Upper lobe of left lung (tissue), 6 donors: ENCODE measurements around the gene IQCH. TPM values are rescaled to one million over a fixed set of nuclear protein-coding genes. Genes with fewer than 3 reads are reported as not detected.

Experiments used
- ATAC-seq, 2 donors: fragments of 200-7000 bp; cut with Tn5 transposase; one replicate each; pipeline ENCODE4 v1.9.1; 2022; ENCODE audit warnings: mild to moderate bottlenecking in 2 of 2, moderate library complexity in 2 of 2; ENCODE audit not compliant: low FRiP score in 2 of 2
- DNase-seq, 2 donors: peaks; one replicate each; pipeline ENCODE4 v3.0.0-alpha.2; 2019 to 2020
- H3K27ac ChIP-seq, 4 donors: fragments of 200-600 bp; sonication (generic); one replicate each; pipeline ENCODE4 v1.5.1; 2016 to 2019
- H3K27me3 ChIP-seq, 4 donors: fragments of 200-600 bp; sonication (generic); one replicate each; pipeline ENCODE4 v1.5.1; 2017 to 2019
- H3K36me3 ChIP-seq, 4 donors: fragments of 200-600 bp; sonication (generic); one replicate each; pipeline ENCODE4 v1.5.1; 2016 to 2019
- H3K4me1 ChIP-seq, 4 donors: fragments of 200-600 bp; sonication (generic); one replicate each; pipeline ENCODE4 v1.5.1; 2018 to 2019
- H3K4me3 ChIP-seq, 4 donors: fragments of 200-600 bp; sonication (generic); one replicate each; pipeline ENCODE4 v1.5.1; 2017 to 2019; ENCODE audit warnings: mild to moderate bottlenecking in 2 of 4, moderate library complexity in 1 of 4
- H3K9me3 ChIP-seq, 4 donors: fragments of 200-600 bp; sonication (generic); one replicate each; pipeline ENCODE4 v1.5.1; 2018 to 2019
- EP300 ChIP-seq, 4 donors: sonication (generic); formaldehyde crosslinking; IDR thresholded peaks; one replicate each; pipeline ENCODE4 v1.5.1; 2017; ENCODE audit warnings: antibody characterized with exemption in 4 of 4, control low read depth in 2 of 4
- POLR2A ChIP-seq, 4 donors: fragments of 450-650 bp; IDR thresholded peaks; one replicate each; pipeline ENCODE4 v1.5.1; 2016 to 2017; ENCODE audit warnings: antibody characterized with exemption in 4 of 4, mild to moderate bottlenecking in 2 of 4
- POLR2AphosphoS5 ChIP-seq, 2 donors: sonication (generic); formaldehyde crosslinking; IDR thresholded peaks; one replicate each; pipeline ENCODE4 v1.5.1; 2017; ENCODE audit warnings: antibody characterized with exemption in 2 of 2
- WGBS, 2 donors: methylation state at CpG; one replicate each; pipeline ENCODE4 v1.1.5; 2017 to 2018; 5-methylcytosine and 5-hydroxymethylcytosine counted together
- total RNA-seq, 6 donors: library from RNA; depleted of rRNA in 4 of 6; stranded (reverse); fragments of >200 nt in 4 of 6; gene quantifications; one replicate each; pipeline versions ENCODE4 v1.1.0 to v1.2.1, GENCODE V29; 2016 to 2021
- TF ChIP-seq, protein P1 (sequence below), 6 experiments: fragments of 450-650 bp in 4 of 6; fragments of 200-600 bp in 2 of 6; sonication (generic) in 2 of 6; IDR thresholded peaks; one replicate each; pipeline ENCODE4 v1.5.1; 2016 to 2019; ENCODE audit warnings: antibody characterized with exemption in 6 of 6
- donor health status: DM: no; HTN: no; CAD: no; lungs with moderate emphysema.
- donor health status: DM: no; HTN: yes; CAD: no; lungs with severe emphysema.

Gene IQCH
- total RNA-seq, 6 donors from 2014 or later = 1.0 to 18.0 (median 2.7) TPM

GRCh38 chr15:67212684-67213367 is 41.8 kb upstream of the IQCH start:
- DNase-seq (no peak), ATAC-seq (no peak)
- no peaks in the 10 kb centered on the region for H3K9me3 ChIP-seq
- WGBS, 2 donors = 94 to 98% methylated on average over 4 of the region's 4 CpGs
- TF ChIP-seq POLR2A (IDR thresholded peaks at IDR 0.05) (no peak), POLR2AphosphoS5 (IDR thresholded peaks at IDR 0.05) (no peak), EP300 (IDR thresholded peaks at IDR 0.05) (no peak)
- TF ChIP-seq, protein P1, sequence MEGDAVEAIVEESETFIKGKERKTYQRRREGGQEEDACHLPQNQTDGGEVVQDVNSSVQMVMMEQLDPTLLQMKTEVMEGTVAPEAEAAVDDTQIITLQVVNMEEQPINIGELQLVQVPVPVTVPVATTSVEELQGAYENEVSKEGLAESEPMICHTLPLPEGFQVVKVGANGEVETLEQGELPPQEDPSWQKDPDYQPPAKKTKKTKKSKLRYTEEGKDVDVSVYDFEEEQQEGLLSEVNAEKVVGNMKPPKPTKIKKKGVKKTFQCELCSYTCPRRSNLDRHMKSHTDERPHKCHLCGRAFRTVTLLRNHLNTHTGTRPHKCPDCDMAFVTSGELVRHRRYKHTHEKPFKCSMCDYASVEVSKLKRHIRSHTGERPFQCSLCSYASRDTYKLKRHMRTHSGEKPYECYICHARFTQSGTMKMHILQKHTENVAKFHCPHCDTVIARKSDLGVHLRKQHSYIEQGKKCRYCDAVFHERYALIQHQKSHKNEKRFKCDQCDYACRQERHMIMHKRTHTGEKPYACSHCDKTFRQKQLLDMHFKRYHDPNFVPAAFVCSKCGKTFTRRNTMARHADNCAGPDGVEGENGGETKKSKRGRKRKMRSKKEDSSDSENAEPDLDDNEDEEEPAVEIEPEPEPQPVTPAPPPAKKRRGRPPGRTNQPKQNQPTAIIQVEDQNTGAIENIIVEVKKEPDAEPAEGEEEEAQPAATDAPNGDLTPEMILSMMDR (IDR thresholded peaks at IDR 0.05) = no peak
- H3K4me1 ChIP-seq = no peaks in the 10 kb centered on the region
- peaks cover 0 to 8% (median 4%) of the 10 kb centered on the region in 4 donors for H3K36me3 ChIP-seq
- H3K27me3 ChIP-seq = no peaks in the 10 kb centered on the region
- no peak overlapping the region for H3K4me3 ChIP-seq
- no peak overlapping the region for H3K27ac ChIP-seq

DNA sequence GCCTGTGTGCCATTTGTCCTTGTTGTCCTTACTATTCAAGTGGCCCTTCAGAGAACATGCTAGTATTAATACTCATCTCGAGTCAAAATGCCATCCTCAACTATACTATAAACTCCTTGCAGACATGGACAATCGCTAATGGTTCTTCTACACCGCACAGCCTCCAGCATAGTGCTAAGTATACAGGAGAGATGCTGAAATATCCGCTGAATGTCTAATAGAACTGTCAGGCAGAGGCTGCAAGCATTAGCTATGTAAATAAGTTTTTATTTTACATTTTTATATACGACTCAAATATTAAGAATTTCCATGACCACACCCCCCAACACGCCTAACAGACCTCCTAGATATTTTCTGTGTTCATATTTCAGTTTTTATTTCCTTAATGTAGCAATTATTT is 39.5 kb upstream of the IQCH start:
- Histone ChIP-seq H3K27ac (no peak overlapping the region), H3K36me3 (peaks cover 0 to 3% (median under 1%) of the 10 kb centered on the region in 4 donors), H3K4me1 (no peaks in the 10 kb centered on the region), H3K4me3 (no peak overlapping the region), H3K9me3 (no peaks in the 10 kb centered on the region), H3K27me3 (no peaks in the 10 kb centered on the region)
- 84 to 87% methylated on average over 6 of the region's 6 CpGs for WGBS, 2 donors
- DNase-seq (no peak), ATAC-seq (no peak)
- TF ChIP-seq POLR2AphosphoS5 (IDR thresholded peaks at IDR 0.05) (no peak), EP300 (IDR thresholded peaks at IDR 0.05) (no peak)

DNA sequence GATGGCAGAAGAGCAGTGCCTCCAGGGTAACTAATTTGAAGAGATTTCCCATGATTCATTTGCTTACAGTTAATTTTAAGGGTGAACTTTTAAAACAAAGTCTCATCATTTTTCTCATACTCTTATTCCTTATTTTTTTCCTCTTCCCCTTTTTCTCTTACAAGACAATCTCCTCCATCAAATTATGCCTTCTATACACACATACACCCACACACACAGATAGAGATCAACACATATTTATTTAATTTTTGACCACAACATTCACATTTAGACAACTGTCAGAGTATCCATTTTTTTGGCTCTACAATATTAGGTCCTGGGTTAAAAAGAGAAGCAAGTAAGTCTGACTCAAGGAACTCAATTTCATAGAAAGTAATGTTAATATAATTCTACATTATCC is 37.7 kb upstream of the IQCH start:
- no peaks in the 10 kb centered on the region for H3K27me3 ChIP-seq
- H3K9me3 ChIP-seq = no peaks in the 10 kb centered on the region
- H3K27ac ChIP-seq = no peak overlapping the region
- ATAC-seq (no peak), DNase-seq (no peak)
- H3K4me3 ChIP-seq = no peak overlapping the region
- TF ChIP-seq POLR2A (IDR thresholded peaks at IDR 0.05) (no peak), EP300 (IDR thresholded peaks at IDR 0.05) (no peak), POLR2AphosphoS5 (IDR thresholded peaks at IDR 0.05) (no peak)
- TF ChIP-seq, protein P1 (IDR thresholded peaks at IDR 0.05) = no peak
- peaks cover 0 to 7% (median 2%) of the 10 kb centered on the region in 4 donors for H3K36me3 ChIP-seq
- H3K4me1 ChIP-seq = no peaks in the 10 kb centered on the region

GRCh38 chr15:67218428-67218827 is 36.2 kb upstream of the IQCH start:
- H3K9me3 ChIP-seq = no peaks in the 10 kb centered on the region
- DNase-seq (no peak), ATAC-seq (no peak)
- H3K4me3 ChIP-seq = no peak overlapping the region
- TF ChIP-seq POLR2A (IDR thresholded peaks at IDR 0.05) (no peak), EP300 (IDR thresholded peaks at IDR 0.05) (no peak), POLR2AphosphoS5 (IDR thresholded peaks at IDR 0.05) (no peak)
- TF ChIP-seq, protein P1 (IDR thresholded peaks at IDR 0.05) = no peak
- no peaks in the 10 kb centered on the region for H3K4me1 ChIP-seq
- H3K36me3 ChIP-seq = peaks cover 0 to 7% (median 2%) of the 10 kb centered on the region in 4 donors
- no peak overlapping the region for H3K27ac ChIP-seq
- no peaks in the 10 kb centered on the region for H3K27me3 ChIP-seq

- DNase-seq (no peak), ATAC-seq (no peak)
- no peak overlapping the region for H3K27ac ChIP-seq
- H3K36me3 ChIP-seq = peaks cover 0 to 7% (median 2%) of the 10 kb centered on the region in 4 donors
- TF ChIP-seq POLR2AphosphoS5 (IDR thresholded peaks at IDR 0.05) = no peak
- 98 to 99% methylated on average over 2 of the region's 2 CpGs for WGBS, 2 donors
- no peaks in the 10 kb centered on the region for H3K4me1 ChIP-seq
- H3K9me3 ChIP-seq = no peaks in the 10 kb centered on the region
- no peaks in the 10 kb centered on the region for H3K27me3 ChIP-seq
- no peak overlapping the region for H3K4me3 ChIP-seq
These were observed 35.3 kb upstream of the IQCH start for GRCh38 chr15:67219288-67219687.

DNA sequence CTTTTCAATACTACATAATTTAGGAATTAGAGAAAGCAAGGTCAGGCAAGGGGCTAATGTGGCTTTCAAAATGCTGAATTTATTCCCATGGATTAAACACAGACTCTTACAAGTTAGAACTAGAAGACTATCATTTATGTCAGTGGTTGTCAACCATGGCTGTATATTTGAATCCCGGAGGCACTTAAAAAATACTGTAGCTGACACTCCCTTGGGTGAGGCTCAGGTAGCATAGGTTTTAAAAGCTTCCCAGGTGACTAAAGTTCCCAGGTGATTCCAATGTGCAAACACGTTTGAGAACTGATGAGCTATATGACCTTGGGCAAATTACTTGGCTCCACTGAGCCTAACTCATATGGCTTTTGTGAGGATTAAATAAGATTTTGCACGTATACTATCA is 29.7 kb upstream of the IQCH start:
- WGBS, 2 donors = 85 to 98% methylated on average over 3 of the region's 3 CpGs
- DNase-seq = no peak
- TF ChIP-seq POLR2AphosphoS5 (IDR thresholded peaks at IDR 0.05) (no peak), EP300 (IDR thresholded peaks at IDR 0.05) (no peak)
- no peak overlapping the region for H3K27ac ChIP-seq
- ATAC-seq = no peak
- no peaks in the 10 kb centered on the region for H3K9me3 ChIP-seq
- H3K36me3 ChIP-seq = peaks cover 0 to 9% (median 4%) of the 10 kb centered on the region in 4 donors
- H3K4me3 ChIP-seq = no peak overlapping the region
- H3K4me1 ChIP-seq = no peaks in the 10 kb centered on the region
- no peaks in the 10 kb centered on the region for H3K27me3 ChIP-seq
